Ovary (tissue), 9 donors: ENCODE measurements around the gene AHCY. TPM values are rescaled to one million over a fixed set of nuclear protein-coding genes. Genes with fewer than 3 reads are reported as not detected.

Experiments
- DNase-seq, 5 donors: peaks; one replicate each; pipeline ENCODE4 v3.0.0-alpha.2; 2019 to 2020
- H3K27ac ChIP-seq, 2 donors: fragments of 200-600 bp; one replicate each; pipeline versions ENCODE4 v1.5.1 to v1.8.0; 2019 to 2022
- H3K27me3 ChIP-seq: fragments of 200-600 bp; one replicate; pipeline ENCODE4 v1.8.0; 2022
- H3K36me3 ChIP-seq: fragments of 200-600 bp; sonication (generic); one replicate; pipeline ENCODE4 v1.5.1; 2019
- H3K4me1 ChIP-seq: one replicate; pipeline ENCODE4 v1.8.1; 2013; ENCODE audit warnings: mild to moderate bottlenecking, moderate library complexity; ENCODE audit not compliant: insufficient read depth
- H3K4me3 ChIP-seq: fragments of 200-600 bp; sonication (generic); one replicate; pipeline ENCODE4 v1.5.1; 2017
- H3K9me3 ChIP-seq, 2 donors: fragments of 200-600 bp in 1 of 2; sonication (generic) in 1 of 2; one replicate each; pipeline versions ENCODE4 v1.5.1 to v1.8.1; 2013 to 2019; ENCODE audit warnings: mild to moderate bottlenecking in 1 of 2, moderate library complexity in 1 of 2
- EP300 ChIP-seq: sonication (generic); formaldehyde crosslinking; IDR thresholded peaks from one replicate; pipeline ENCODE4 v1.6.1; 2017; ENCODE audit warnings: antibody characterized with exemption
- POLR2A ChIP-seq: fragments of 450-650 bp; IDR thresholded peaks from one replicate; pipeline ENCODE4 v1.6.1; 2017; ENCODE audit warnings: antibody characterized with exemption, mild to moderate bottlenecking, moderate library complexity
- WGBS, 3 donors: extraction: QIAGEN DNeasy Blood & Tissue Kit in 1 of 3; methylation state at CpG; one replicate each; pipeline versions ENCODE4 v1.1.5 to v1.1.7; 2013 to 2017; 5-methylcytosine and 5-hydroxymethylcytosine counted together
- intact Hi-C, 4 donors: fragments of 100-400 bp; cut with DNase I; formaldehyde crosslinking; loops; one replicate each; pipeline versions ENCODE4 v1.11.0 to v1.15.1; 2022 to 2023
- polyA plus RNA-seq, 2 donors: library from polyadenylated mRNA; stranded (reverse); fragments of 200-250 nt in 1 of 2; fragments of 350-450 nt in 1 of 2; fragmentation: Illumina TruSeq in 1 of 2; extraction: RNeasy Lipid Tissue Mini Kit (QIAGEN cat#74804) in 1 of 2; gene quantifications; one replicate each; pipeline ENCODE4 v1.2.3, GENCODE V29; 2013 to 2014
- total RNA-seq, 7 donors: library from RNA; depleted of rRNA in 2 of 7; stranded (reverse); fragments of >200 nt in 2 of 7; fragmentation: NEBNext Ultra II Directional in 3 of 7; extraction: Animal tissue kit (Norgen Biotek cat#: 25700) in 3 of 7; gene quantifications; one replicate each; pipeline versions ENCODE4 v1.1.0 to v1.2.4, GENCODE V29; 2016 to 2023
- TF ChIP-seq, protein P1 (sequence below), 3 donors: fragments of 450-650 bp in 2 of 3; fragments of 200-600 bp in 1 of 3; IDR thresholded peaks; one replicate each; pipeline versions ENCODE4 v1.5.1 to v1.8.0; 2016 to 2022; ENCODE audit warnings: antibody characterized with exemption in 3 of 3, mild to moderate bottlenecking in 1 of 3
- donor health status: DM: no; HTN: no; CAD: no; lungs with moderate emphysema.
- donor health status: DM: no; HTN: no; CAD: no.
- donor health status: Bipolar disorder and iron deficiency.
- donor health status: DM: yes; HTN: yes; CAD: no.
- donor health status: DM: no; HTN: no; CAD: no.
- donor health status: DM: yes; HTN: yes; CAD: no.

Gene AHCY
- total and polyA plus RNA-seq, 9 donors = 97.7 to 190 (median 139) TPM

DNA sequence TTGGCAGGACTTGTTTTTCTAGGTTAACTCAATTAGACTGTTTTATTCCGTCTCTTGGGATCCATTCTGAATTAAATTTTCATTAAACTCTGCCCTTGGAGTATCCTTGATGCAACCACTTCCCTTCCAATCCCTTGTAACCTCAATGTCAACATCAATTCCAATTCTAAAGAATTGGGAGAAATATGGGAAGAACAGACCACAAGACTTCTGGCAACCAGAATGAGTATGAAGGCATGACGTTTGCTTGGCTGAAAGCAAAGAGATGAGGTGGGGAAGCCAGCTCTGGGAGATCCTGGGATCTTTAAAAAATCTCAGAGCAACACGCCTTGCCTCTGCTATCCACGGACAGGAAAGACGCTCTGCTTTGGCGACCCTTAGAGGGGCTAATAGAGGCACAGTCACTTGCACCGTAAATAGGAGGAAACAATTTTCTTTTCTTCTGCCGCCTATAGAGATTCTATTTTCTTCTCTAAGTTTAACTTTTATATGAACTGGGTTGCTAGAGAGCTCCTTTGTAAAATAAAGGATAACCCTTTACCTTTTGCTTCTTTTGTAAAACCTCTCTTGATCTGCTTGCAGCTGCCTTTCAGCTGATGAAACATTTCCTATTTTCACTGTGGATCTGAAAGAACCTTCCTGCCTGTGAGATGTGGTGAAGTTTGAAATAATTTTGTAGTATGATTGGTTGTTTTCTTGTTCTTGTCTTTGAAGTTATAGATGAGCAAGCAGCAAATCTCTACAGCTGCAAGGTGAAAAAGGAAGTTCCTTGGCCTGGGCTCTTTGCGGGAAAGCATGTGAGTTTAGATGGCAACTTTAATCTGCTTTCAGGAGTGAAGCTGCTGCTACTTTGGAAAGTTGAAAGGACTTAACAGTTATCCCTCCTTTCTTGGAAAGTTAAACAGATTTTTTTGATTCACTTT, 62.2 kb downstream of the AHCY start, which contains the start of gene ASIP:
Gene ASIP (plus strand): TSS at position 731 of the 923 bp plus-strand sequence. CDS start 18,952 bp downstream, outside the sequence.
- H3K36me3 ChIP-seq = no peaks in the 10 kb centered on the region
- intact Hi-C loops = no loop called here

DNA sequence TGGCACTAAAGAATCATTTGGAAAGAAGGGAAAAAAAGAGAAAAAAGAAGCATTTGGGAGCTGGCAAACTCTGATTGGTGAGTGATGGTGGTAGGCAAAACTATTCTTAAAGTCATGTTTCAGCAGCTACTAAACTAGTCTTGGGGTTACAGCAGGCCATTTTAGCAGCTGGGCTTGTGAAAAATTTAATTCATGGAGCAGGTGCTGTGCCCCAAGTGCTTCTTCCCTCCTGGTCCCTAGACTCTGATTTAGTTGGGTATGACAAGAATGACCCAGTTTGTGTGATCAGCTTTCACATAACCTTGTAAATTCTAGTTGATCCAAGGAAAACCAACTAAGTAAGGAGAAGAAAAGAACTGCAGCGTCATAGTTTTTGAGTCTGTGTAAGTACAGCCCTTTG, 63.0 kb downstream of the AHCY start:
- no peak for DNase-seq
- no peaks in the 10 kb centered on the region for H3K4me1 ChIP-seq
- H3K27me3 ChIP-seq = no peaks in the 10 kb centered on the region
- no peak overlapping the region for H3K4me3 ChIP-seq
- TF ChIP-seq POLR2A (no peak), EP300 (no peak)
- TF ChIP-seq, protein P1, sequence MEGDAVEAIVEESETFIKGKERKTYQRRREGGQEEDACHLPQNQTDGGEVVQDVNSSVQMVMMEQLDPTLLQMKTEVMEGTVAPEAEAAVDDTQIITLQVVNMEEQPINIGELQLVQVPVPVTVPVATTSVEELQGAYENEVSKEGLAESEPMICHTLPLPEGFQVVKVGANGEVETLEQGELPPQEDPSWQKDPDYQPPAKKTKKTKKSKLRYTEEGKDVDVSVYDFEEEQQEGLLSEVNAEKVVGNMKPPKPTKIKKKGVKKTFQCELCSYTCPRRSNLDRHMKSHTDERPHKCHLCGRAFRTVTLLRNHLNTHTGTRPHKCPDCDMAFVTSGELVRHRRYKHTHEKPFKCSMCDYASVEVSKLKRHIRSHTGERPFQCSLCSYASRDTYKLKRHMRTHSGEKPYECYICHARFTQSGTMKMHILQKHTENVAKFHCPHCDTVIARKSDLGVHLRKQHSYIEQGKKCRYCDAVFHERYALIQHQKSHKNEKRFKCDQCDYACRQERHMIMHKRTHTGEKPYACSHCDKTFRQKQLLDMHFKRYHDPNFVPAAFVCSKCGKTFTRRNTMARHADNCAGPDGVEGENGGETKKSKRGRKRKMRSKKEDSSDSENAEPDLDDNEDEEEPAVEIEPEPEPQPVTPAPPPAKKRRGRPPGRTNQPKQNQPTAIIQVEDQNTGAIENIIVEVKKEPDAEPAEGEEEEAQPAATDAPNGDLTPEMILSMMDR (IDR thresholded peaks at IDR 0.05) = no peak
- H3K27ac ChIP-seq = no peak overlapping the region
- 94 to 100% (median 95%) methylated on average over 1 of the region's 1 CpG for WGBS, 3 donors
- H3K9me3 ChIP-seq = no peaks in the 10 kb centered on the region
- intact Hi-C loops = no loop called here
- no peaks in the 10 kb centered on the region for H3K36me3 ChIP-seq

More for the DNA sequence above, 62.2 kb downstream of the AHCY start, which contains the start of gene ASIP:
- H3K4me1 ChIP-seq = no peaks in the 10 kb centered on the region
- H3K4me3 ChIP-seq = no peak within 1 kb of the TSS
- H3K27ac ChIP-seq = no peak within 1 kb of the TSS
- H3K9me3 ChIP-seq = no peaks in the 10 kb centered on the region
- DNase-seq = no peak
- no peaks in the 10 kb centered on the region for H3K27me3 ChIP-seq
- 59 to 66% (median 63%) methylated on average over 9 of the region's 9 CpGs for WGBS, 3 donors
- TF ChIP-seq POLR2A = no peak
- TF ChIP-seq EP300 = no peak

DNA sequence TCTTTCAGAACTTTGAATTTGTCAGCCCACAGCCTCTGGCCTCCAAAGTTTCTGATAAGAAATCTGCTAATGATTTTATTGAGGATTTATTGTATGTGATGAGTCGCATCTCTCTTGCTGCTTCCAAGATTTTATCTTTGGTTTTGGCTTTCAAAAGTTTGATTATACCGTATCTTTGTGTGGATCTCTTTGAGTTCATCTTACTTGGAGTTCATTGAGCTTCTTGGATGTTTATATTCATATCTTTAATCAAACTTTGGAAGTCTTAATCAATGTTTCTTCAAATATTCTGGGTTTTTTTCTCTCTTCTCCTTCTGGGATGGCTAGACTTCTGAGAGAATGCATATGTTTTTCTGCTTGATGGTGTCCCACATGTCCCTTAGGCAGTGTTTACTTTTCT, 65.2 kb downstream of the AHCY start:
- H3K4me3 ChIP-seq = no peak overlapping the region
- H3K9me3 ChIP-seq = no peaks in the 10 kb centered on the region
- intact Hi-C loops = no loop called here
- H3K36me3 ChIP-seq = no peaks in the 10 kb centered on the region
- TF ChIP-seq, protein P1 (IDR thresholded peaks at IDR 0.05) = no peak
- TF ChIP-seq POLR2A (no peak), EP300 (no peak)
- H3K27me3 ChIP-seq = no peaks in the 10 kb centered on the region
- H3K27ac ChIP-seq = no peak overlapping the region
- 93 to 94% (median 93%) methylated on average over 2 of the region's 2 CpGs for WGBS, 3 donors
- H3K4me1 ChIP-seq = no peaks in the 10 kb centered on the region
- DNase-seq = no peak

DNA sequence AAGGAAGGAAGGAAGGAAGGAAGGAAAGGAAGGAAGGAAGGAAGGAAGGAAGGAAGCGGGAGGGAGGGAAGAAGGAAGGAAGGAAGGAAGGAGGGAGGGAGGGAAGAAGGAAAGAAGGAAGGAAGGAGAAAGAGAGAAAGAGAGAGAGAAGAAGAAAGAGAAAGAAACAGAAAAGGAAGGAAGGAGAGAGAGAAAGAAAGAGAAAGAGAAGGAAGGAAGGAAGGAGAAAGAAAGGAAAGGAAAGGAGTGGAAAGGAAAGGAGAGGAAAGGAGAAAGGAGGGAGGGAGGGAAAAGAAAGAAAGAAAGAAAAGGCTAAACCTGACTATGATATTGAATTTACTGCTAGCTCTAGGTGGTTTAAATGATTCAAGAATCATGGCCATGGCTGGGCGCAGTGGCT, 67.3 kb downstream of the AHCY start:
- intact Hi-C loops = no loop called here
- Histone ChIP-seq H3K27ac (no peak overlapping the region), H3K9me3 (no peaks in the 10 kb centered on the region), H3K27me3 (no peaks in the 10 kb centered on the region), H3K4me1 (no peaks in the 10 kb centered on the region), H3K4me3 (no peak overlapping the region), H3K36me3 (no peaks in the 10 kb centered on the region)
- DNase-seq = no peak
- WGBS, 3 donors = 95 to 100% (median 95%) methylated on average over 2 of the region's 2 CpGs
- TF ChIP-seq, protein P1 (IDR thresholded peaks at IDR 0.05) = no peak
- TF ChIP-seq POLR2A (no peak), EP300 (no peak)

DNA sequence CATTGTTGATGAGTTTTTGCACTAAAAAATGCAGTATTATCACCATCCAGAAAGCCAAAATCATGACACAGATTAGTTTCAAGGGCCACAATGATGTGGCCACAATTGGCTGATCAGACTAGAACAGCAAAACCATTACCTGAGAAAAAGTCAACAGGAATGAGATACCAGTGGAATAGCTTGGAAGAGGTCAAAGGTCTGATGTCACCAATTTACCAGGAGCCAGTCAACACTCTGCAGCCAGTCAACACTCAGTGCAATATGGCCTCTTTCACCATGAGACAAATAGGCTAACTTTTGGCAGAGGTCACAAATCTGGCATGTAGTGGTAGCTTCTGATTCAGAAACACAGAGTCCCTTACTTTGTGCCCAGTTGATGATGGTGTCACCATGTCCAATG, 69.5 kb downstream of the AHCY start:
- intact Hi-C loops = no loop called here
- Histone ChIP-seq H3K4me3 (no peak overlapping the region), H3K27me3 (no peaks in the 10 kb centered on the region), H3K9me3 (no peaks in the 10 kb centered on the region), H3K4me1 (no peaks in the 10 kb centered on the region), H3K27ac (no peak overlapping the region), H3K36me3 (no peaks in the 10 kb centered on the region)
- TF ChIP-seq POLR2A (no peak), EP300 (no peak)
- TF ChIP-seq, protein P1 (IDR thresholded peaks at IDR 0.05) = no peak
- DNase-seq = no peak
